SK-N-SH (cell line): ENCODE results near the gene PAM. TPM values are rescaled to one million over a fixed set of nuclear protein-coding genes. Genes with fewer than 3 reads are reported as not detected.

Experiments used
- CTCF ChIA-PET: fragments of 300-600, 350-600 bp; formaldehyde crosslinking; extraction: SDS; loops from one replicate; lab custom pipeline; 2021; lab: Yijun Ruan, JAX
- POLR2A ChIA-PET: fragments of 350-600 bp; sonication (Branson Sonifier 250); formaldehyde crosslinking; extraction: SDS; loops from one replicate; lab custom pipeline; 2020; ENCODE audit warnings: antibody characterized with exemption, inconsistent platforms; lab: Yijun Ruan, JAX
- DNase-seq: peaks from one replicate; pipeline ENCODE4 v3.0.0; 2012
- H2AFZ ChIP-seq: fragments of 200-600 bp; sonication (generic); 2 replicates; pipeline ENCODE4 v1.8.1; 2016; ENCODE audit warnings: antibody characterized with exemption, mild to moderate bottlenecking, low read depth
- H3F3A ChIP-seq: fragments of 200-600 bp; sonication (generic); replicated peaks from 2 replicates; pipeline ENCODE3; 2016; ENCODE audit warnings: antibody characterized with exemption, mild to moderate bottlenecking; ENCODE audit not compliant: insufficient read depth
- H3K27ac ChIP-seq, 2 experiments: fragments of 200-500 bp in 1 of 2; fragments of 200-600 bp in 1 of 2; sonication (Bioruptor generic) in 1 of 2; sonication (generic), shearing (Covaris generic) in 1 of 2; 2 replicates each; pipeline versions ENCODE4 v1.5.1 to v1.6.1; 2014 to 2016; ENCODE audit warnings: low read depth in 2 of 2, inconsistent platforms in 1 of 2, low read length in 1 of 2, mild to moderate bottlenecking in 1 of 2, mixed read lengths in 1 of 2
- H3K27me3 ChIP-seq: fragments of 200-600 bp; sonication (generic), shearing (Covaris generic); 2 replicates; pipeline ENCODE4 v1.6.1; 2016; ENCODE audit warnings: mixed run types; ENCODE audit not compliant: insufficient read depth
- H3K36me3 ChIP-seq, 2 experiments: fragments of 200-500 bp in 1 of 2; fragments of 200-600 bp in 1 of 2; sonication (Bioruptor generic) in 1 of 2; sonication (generic) in 1 of 2; replicated peaks in 1 of 2; 2 replicates each; pipeline versions ENCODE3 to v1.5.1; 2014 to 2016; ENCODE audit warnings: low read length in 1 of 2, mild to moderate bottlenecking in 1 of 2; ENCODE audit not compliant: insufficient read depth in 2 of 2, control insufficient read depth in 1 of 2
- H3K4me1 ChIP-seq, 2 experiments: fragments of 200-500 bp in 1 of 2; fragments of 200-600 bp in 1 of 2; sonication (Bioruptor generic) in 1 of 2; sonication (generic), shearing (Covaris generic) in 1 of 2; 2 replicates each; pipeline versions ENCODE4 v1.5.1 to v1.6.1; 2014 to 2016; ENCODE audit warnings: low read depth in 1 of 2, low read length in 1 of 2, mixed run types in 1 of 2; ENCODE audit not compliant: insufficient read depth in 2 of 2, control insufficient read depth in 1 of 2
- H3K4me2 ChIP-seq: fragments of 200-600 bp; sonication (generic), shearing (Covaris generic); 2 replicates; pipeline ENCODE4 v1.6.1; 2017; ENCODE audit warnings: mixed run types
- H3K4me3 ChIP-seq, 2 experiments: fragments of 200-500 bp in 1 of 2; fragments of 200-600 bp in 1 of 2; sonication (Bioruptor generic) in 1 of 2; sonication (generic), shearing (Covaris generic) in 1 of 2; 2 replicates each; pipeline versions ENCODE4 v1.5.1 to v1.8.1; 2014 to 2016; ENCODE audit warnings: low read depth in 2 of 2, inconsistent platforms in 1 of 2, low read length in 1 of 2, mild to moderate bottlenecking in 1 of 2, mixed read lengths in 1 of 2, moderate library complexity in 1 of 2
- H3K79me2 ChIP-seq: fragments of 200-600 bp; sonication (generic); 2 replicates; pipeline ENCODE4 v1.8.1; 2017; ENCODE audit warnings: mild to moderate bottlenecking; ENCODE audit not compliant: insufficient read depth
- H3K9ac ChIP-seq: fragments of 200-600 bp; sonication (generic); 2 replicates; pipeline ENCODE4 v1.6.1; 2017; ENCODE audit warnings: mixed run types
- H3K9me2 ChIP-seq: fragments of 200-600 bp; sonication (generic); 2 replicates; pipeline ENCODE4 v1.6.1; 2017; ENCODE audit warnings: mixed run types
- H3K9me3 ChIP-seq: fragments of 200-600 bp; sonication (generic); 2 replicates; pipeline ENCODE4 v1.6.1; 2017; ENCODE audit warnings: mixed run types, mild to moderate bottlenecking, moderate library complexity
- H4K20me1 ChIP-seq: fragments of 200-600 bp; sonication (generic); 2 replicates; pipeline ENCODE4 v1.6.1; 2017; ENCODE audit warnings: mild to moderate bottlenecking, mixed run types; ENCODE audit not compliant: insufficient read depth
- CHD2 ChIP-seq: fragments of 150-350 bp; IDR thresholded peaks from 2 replicates; pipeline ENCODE4 v1.6.1; 2018; ENCODE audit warnings: low read length; ENCODE audit not compliant: partially characterized antibody
- ELF1 ChIP-seq: IDR thresholded peaks from 2 replicates; pipeline ENCODE4 v1.4.0; 2012
- EP300 ChIP-seq, 2 experiments: IDR thresholded peaks; 2 replicates each; pipeline versions ENCODE4 v1.4.0 to v1.6.1; 2012; ENCODE audit warnings: borderline replicate concordance in 1 of 2, low read depth in 1 of 2, low read length in 1 of 2
- FOXJ3 ChIP-seq: sonication (generic); formaldehyde crosslinking; IDR thresholded peaks from 2 replicates; pipeline ENCODE4 v1.5.1; 2020; ENCODE audit warnings: mild to moderate bottlenecking, missing genetic modification reagents
- GABPA ChIP-seq: IDR thresholded peaks from 2 replicates; pipeline ENCODE4 v1.4.0; 2012; ENCODE audit warnings: low read depth, mild to moderate bottlenecking
- JUND ChIP-seq: IDR thresholded peaks from 2 replicates; pipeline ENCODE4 v1.4.0; 2012
- MXI1 ChIP-seq: IDR thresholded peaks from 2 replicates; pipeline ENCODE4 v1.6.1; 2012; ENCODE audit warnings: mild to moderate bottlenecking, low read depth, low read length, improper control_type of control experiment
- NFIC ChIP-seq: IDR thresholded peaks from 2 replicates; pipeline ENCODE4 v1.4.0; 2012; ENCODE audit warnings: borderline replicate concordance
- NRF1 ChIP-seq: IDR thresholded peaks from 2 replicates; pipeline ENCODE4 v1.6.1; 2012; ENCODE audit warnings: low read depth, mild to moderate bottlenecking, low read length
- PBX3 ChIP-seq: IDR thresholded peaks from 2 replicates; pipeline ENCODE4; 2012
- POLR2AphosphoS5 ChIP-seq: IDR thresholded peaks from 2 replicates; pipeline ENCODE4 v1.6.1; 2012; ENCODE audit warnings: low read depth, low read length
- RAD21 ChIP-seq: IDR thresholded peaks from 2 replicates; pipeline ENCODE4 v1.6.1; 2012; ENCODE audit warnings: mild to moderate bottlenecking, low read length
- RFX5 ChIP-seq: IDR thresholded peaks from 2 replicates; pipeline ENCODE4 v1.6.1; 2012; ENCODE audit warnings: mild to moderate bottlenecking, improper control_type of control experiment, low read length
- TEAD4 ChIP-seq: IDR thresholded peaks from 2 replicates; pipeline ENCODE4 v1.4.0; 2012; ENCODE audit warnings: mild to moderate bottlenecking, borderline replicate concordance; ENCODE audit not compliant: insufficient read depth
- USF1 ChIP-seq: IDR thresholded peaks from 2 replicates; pipeline ENCODE4 v1.4.0; 2012; ENCODE audit warnings: low read depth, borderline replicate concordance
- ZBTB33 ChIP-seq: IDR thresholded peaks from 2 replicates; pipeline ENCODE4 v1.4.0; 2012; ENCODE audit warnings: low read depth, borderline replicate concordance
- WGBS: methylation state at CpG from one replicate; pipeline ENCODE4 v1.1.6; 2017; ENCODE audit warnings: low lambda C conversion rate; 5-methylcytosine and 5-hydroxymethylcytosine counted together
- polyA plus RNA-seq, 3 experiments: library from polyadenylated mRNA; depleted of rRNA; stranded (reverse); fragments of >200 nt; gene quantifications; 2 replicates each; pipeline ENCODE4 v1.2.3, GENCODE V29; 2012

PAM gene
- polyA plus RNA-seq, 1 of the 3 experiments (the other 2 are of a cell fraction): 507 TPM

- Histone ChIP-seq H3K4me2 (no peak overlapping the region), H3K4me1 (no peaks in the 10 kb centered on the region; a peak in 2 of 4 replicates), H2AFZ (no peak overlapping the region), H3K27me3 (no peaks in the 10 kb centered on the region), H3K36me3 (peaks cover 18 to 31% of the 10 kb centered on the region in 2 experiments), H3K79me2 (peaks cover 67% of the 10 kb centered on the region), H3K27ac (no peak overlapping the region), H3K9me2 (no peaks in the 10 kb centered on the region), H3F3A (peaks cover 5% of the 10 kb centered on the region), H4K20me1 (no peaks in the 10 kb centered on the region; the same call in 1 of the 2 replicates), H3K4me3 (no peak overlapping the region), H3K9me3 (no peaks in the 10 kb centered on the region), H3K9ac (no peak overlapping the region)
- ChIA-PET POLR2A (no interaction called here), CTCF (no interaction called here)
- no peak for DNase-seq
- TF ChIP-seq FOXJ3 (CRISPR knock-in tag): no peak
- TF ChIP-seq GABPA: no peak
- TF ChIP-seq EP300 (IDR thresholded peaks at IDR 0.05; ENCODE audit: borderline replicate concordance in 1 of 2, low read depth in 1 of 2, low read length in 1 of 2): no peak
- TF ChIP-seq JUND: no peak
- TF ChIP-seq RAD21: no peak
- no peak for TF ChIP-seq USF1
- no peak for TF ChIP-seq ELF1
- no peak for TF ChIP-seq CHD2
- no peak for TF ChIP-seq MXI1
- no peak for TF ChIP-seq NFIC
- no peak for TF ChIP-seq NRF1
- no peak for TF ChIP-seq POLR2AphosphoS5
- no peak for TF ChIP-seq ZBTB33
- no peak for TF ChIP-seq PBX3
- TF ChIP-seq RFX5: no peak
- TF ChIP-seq TEAD4: no peak
- WGBS: 85% methylated on average over 3 of the region's 3 CpGs
These were observed 146.5 kb downstream of the PAM start for GRCh38 chr5:102901424-102902134.
